GM12892 (cell line): ENCODE measurements around the gene MEI1.

ENCODE experiments used
- DNase-seq: peaks from one replicate; pipeline ENCODE4 v3.0.0; 2011; ENCODE audit not compliant: insufficient read length
- FAIRE-seq: peaks from 2 replicates; lab custom pipeline; 2011; peaks lifted over from hg19 to GRCh38; lab: Jason Lieb, UNC
- POLR2A ChIP-seq: IDR thresholded peaks from 2 replicates; pipeline ENCODE4 v1.6.1; 2011; ENCODE audit warnings: low read depth, low read length, control low read depth
- POLR2AphosphoS5 ChIP-seq: IDR thresholded peaks from 2 replicates; pipeline ENCODE4 v1.6.1; 2011; ENCODE audit warnings: low read depth, low read length, control low read depth
- TAF1 ChIP-seq: IDR thresholded peaks from 2 replicates; pipeline ENCODE4 v1.6.1; 2011; ENCODE audit warnings: low read depth, mild to moderate bottlenecking, control low read depth, low read length, borderline replicate concordance

MEI1 gene

GRCh38 chr22:41841085-41841712, 141.9 kb downstream of the MEI1 start:
- TF ChIP-seq POLR2A (no peak), POLR2AphosphoS5 (no peak), TAF1 (no peak)
- FAIRE-seq (no peak), DNase-seq (no peak)

GRCh38 chr22:41842996-41843970, 144.0 kb downstream of the MEI1 start:
- FAIRE-seq, result peak; percentile 78
- 0 out of 2 replicates have a peak, but pooled peaks have one; percentile 19 for TF ChIP-seq POLR2A
- TF ChIP-seq TAF1, result no peak

GRCh38 chr22:41844036-41844435, 144.7 kb downstream of the MEI1 start:
- no peak for FAIRE-seq
- no peak for DNase-seq
- TF ChIP-seq POLR2AphosphoS5 (no peak), POLR2A (no peak), TAF1 (no peak)

More at GRCh38 chr22:41842996-41843970, 144.0 kb downstream of the MEI1 start:
- no peak for DNase-seq

GRCh38 chr22:41844513-41844912, 145.2 kb downstream of the MEI1 start:
- FAIRE-seq (peak; percentile 36), DNase-seq (no peak)
- TF ChIP-seq POLR2AphosphoS5, result no peak
- no peak for TF ChIP-seq TAF1
- no peak for TF ChIP-seq POLR2A

- DNase-seq (no peak), FAIRE-seq (peak; percentile 30)
- TF ChIP-seq POLR2A (no peak), POLR2AphosphoS5 (no peak)
Observed at GRCh38 chr22:41845380-41846267, 146.3 kb downstream of the MEI1 start.

- TF ChIP-seq POLR2AphosphoS5 (no peak), POLR2A (no peak), TAF1 (no peak)
- peak; percentile 57 for FAIRE-seq
- DNase-seq, result no peak
Observed at GRCh38 chr22:41846268-41846987, 147.1 kb downstream of the MEI1 start.

- DNase-seq, result no peak
- no peak for TF ChIP-seq POLR2A
- no peak for TF ChIP-seq POLR2AphosphoS5
- peak; percentile 64 for FAIRE-seq
Observed at GRCh38 chr22:41847300-41847699, 148.0 kb downstream of the MEI1 start.

- TF ChIP-seq POLR2AphosphoS5 (no peak), TAF1 (no peak), POLR2A (no peak)
- DNase-seq (no peak), FAIRE-seq (no peak)
Observed at GRCh38 chr22:41848468-41848867, 149.2 kb downstream of the MEI1 start.
